ENCODE measurements around the gene MUSK. TPM values are rescaled to one million over a fixed set of nuclear protein-coding genes. Genes with fewer than 3 reads are reported as not detected.
"Not testable (repeated sequence)": the region's sequence is repeated elsewhere in the genome, so short reads cannot be mapped to it uniquely, and the experiment has no call there.

MUSK gene
- total RNA-seq, 2 donors from 2014 or later = 2.0 to 6.1 TPM

- TF ChIP-seq CTCF (IDR thresholded peaks at IDR 0.05) = no peak
- no peak overlapping the region for H3K4me3 ChIP-seq
- no peak for DNase-seq (ENCODE audit: low spot score)
- no peaks in the 10 kb centered on the region for H3K4me1 ChIP-seq
- no peaks in the 10 kb centered on the region for H3K36me3 ChIP-seq
- H3K27me3 ChIP-seq = no peaks in the 10 kb centered on the region
- no peak overlapping the region for H3K27ac ChIP-seq
- no peaks in the 10 kb centered on the region for H3K9me3 ChIP-seq
These were observed 115.7 kb downstream of the MUSK start for GRCh38 chr9:110784309-110784708.

GRCh38 chr9:110785166-110785565, 116.6 kb downstream of the MUSK start:
- TF ChIP-seq CTCF (IDR thresholded peaks at IDR 0.05) = no peak
- H3K36me3 ChIP-seq = no peaks in the 10 kb centered on the region

GRCh38 chr9:110788396-110788795, 119.8 kb downstream of the MUSK start:
- not testable (repeated sequence) for H3K27ac ChIP-seq; H3K9me3 ChIP-seq; H3K4me1 ChIP-seq; H3K36me3 ChIP-seq; DNase-seq (ENCODE audit: low spot score); H3K27me3 ChIP-seq; H3K4me3 ChIP-seq

More at GRCh38 chr9:110785166-110785565, 116.6 kb downstream of the MUSK start:
- Histone ChIP-seq H3K9me3 (no peaks in the 10 kb centered on the region), H3K27me3 (no peaks in the 10 kb centered on the region), H3K4me1 (no peaks in the 10 kb centered on the region), H3K27ac (no peak overlapping the region), H3K4me3 (no peak overlapping the region)
- no peak for DNase-seq (ENCODE audit: low spot score)

GRCh38 chr9:110788871-110789270, 120.3 kb downstream of the MUSK start:
- no peak for TF ChIP-seq CTCF (IDR thresholded peaks at IDR 0.05)
- no peak for DNase-seq (ENCODE audit: low spot score)

GRCh38 chr9:110797611-110798010, 129.0 kb downstream of the MUSK start:
- Histone ChIP-seq H3K4me1 (no peaks in the 10 kb centered on the region), H3K36me3 (no peaks in the 10 kb centered on the region), H3K4me3 (no peak overlapping the region), H3K9me3 (no peaks in the 10 kb centered on the region), H3K27me3 (no peaks in the 10 kb centered on the region), H3K27ac (no peak overlapping the region)
- no peak for TF ChIP-seq CTCF (IDR thresholded peaks at IDR 0.05)
- no peak for DNase-seq (ENCODE audit: low spot score)

More at GRCh38 chr9:110788871-110789270, 120.3 kb downstream of the MUSK start:
- Histone ChIP-seq H3K27me3 (no peaks in the 10 kb centered on the region), H3K9me3 (no peaks in the 10 kb centered on the region), H3K4me3 (no peak overlapping the region), H3K27ac (no peak overlapping the region), H3K36me3 (no peaks in the 10 kb centered on the region), H3K4me1 (no peaks in the 10 kb centered on the region)

- no peak for TF ChIP-seq CTCF (IDR thresholded peaks at IDR 0.05)
- Histone ChIP-seq H3K36me3 (no peaks in the 10 kb centered on the region), H3K4me1 (no peaks in the 10 kb centered on the region)
These were observed 130.8 kb downstream of the MUSK start for GRCh38 chr9:110799396-110799795.

More at GRCh38 chr9:110799396-110799795, 130.8 kb downstream of the MUSK start:
- Histone ChIP-seq H3K27me3 (no peaks in the 10 kb centered on the region), H3K27ac (no peak overlapping the region), H3K9me3 (no peaks in the 10 kb centered on the region), H3K4me3 (no peak overlapping the region)
- DNase-seq (ENCODE audit: low spot score) = no peak

Measured in right atrium auricular region (tissue), 2 donors.